Suprapubic skin (tissue), 4 donors: ENCODE measurements around the gene CDK18. TPM values are rescaled to one million over a fixed set of nuclear protein-coding genes. Genes with fewer than 3 reads are reported as not detected.

Experiments used
- DNase-seq, 2 donors: peaks; one replicate each; pipeline ENCODE4 v3.0.0-alpha.2; 2019; ENCODE audit warnings: low spot score in 2 of 2
- H3K27ac ChIP-seq: fragments of 200-600 bp; sonication (generic); one replicate; pipeline ENCODE4 v1.5.1; 2019
- H3K27me3 ChIP-seq: fragments of 200-600 bp; sonication (generic); one replicate; pipeline ENCODE4 v1.5.1; 2019
- H3K36me3 ChIP-seq: fragments of 200-600 bp; sonication (generic); one replicate; pipeline ENCODE4 v1.5.1; 2019
- H3K4me1 ChIP-seq: fragments of 200-600 bp; sonication (generic); one replicate; pipeline ENCODE4 v1.5.1; 2019
- H3K4me3 ChIP-seq: fragments of 200-600 bp; sonication (generic); one replicate; pipeline ENCODE4 v1.5.1; 2019; ENCODE audit warnings: mild to moderate bottlenecking
- H3K9me3 ChIP-seq: fragments of 200-600 bp; sonication (generic); one replicate; pipeline ENCODE4 v1.5.1; 2019
- CTCF ChIP-seq, 2 donors: fragments of 200-600 bp in 1 of 2; fragments of 450-650 bp in 1 of 2; sonication (generic) in 1 of 2; IDR thresholded peaks; one replicate each; pipeline ENCODE4 v1.5.1; 2016 to 2019; ENCODE audit warnings: antibody characterized with exemption in 2 of 2, mild to moderate bottlenecking in 1 of 2, moderate library complexity in 1 of 2
- EP300 ChIP-seq: sonication (generic); formaldehyde crosslinking; IDR thresholded peaks from one replicate; pipeline ENCODE4 v1.6.1; 2017; ENCODE audit warnings: antibody characterized with exemption
- POLR2A ChIP-seq, 2 donors: fragments of 450-650 bp; IDR thresholded peaks; one replicate each; pipeline ENCODE4 v1.6.1; 2017; ENCODE audit warnings: antibody characterized with exemption in 2 of 2, mild to moderate bottlenecking in 2 of 2, moderate library complexity in 2 of 2
- POLR2AphosphoS5 ChIP-seq, 3 donors: sonication (generic); formaldehyde crosslinking; IDR thresholded peaks; one replicate each; pipeline ENCODE4 v1.6.1; 2017; ENCODE audit warnings: antibody characterized with exemption in 3 of 3
- WGBS: methylation state at CpG from one replicate; pipeline ENCODE4 v1.1.5; 2018; 5-methylcytosine and 5-hydroxymethylcytosine counted together
- total RNA-seq, 4 donors: library from RNA; depleted of rRNA; stranded (reverse); fragments of >200 nt; gene quantifications; one replicate each; pipeline ENCODE4 v1.1.0, GENCODE V29; 2016

Gene CDK18
- total RNA-seq, 4 donors from 2014 or later: 2.7 to 9.7 (median 4.7) TPM

DNA sequence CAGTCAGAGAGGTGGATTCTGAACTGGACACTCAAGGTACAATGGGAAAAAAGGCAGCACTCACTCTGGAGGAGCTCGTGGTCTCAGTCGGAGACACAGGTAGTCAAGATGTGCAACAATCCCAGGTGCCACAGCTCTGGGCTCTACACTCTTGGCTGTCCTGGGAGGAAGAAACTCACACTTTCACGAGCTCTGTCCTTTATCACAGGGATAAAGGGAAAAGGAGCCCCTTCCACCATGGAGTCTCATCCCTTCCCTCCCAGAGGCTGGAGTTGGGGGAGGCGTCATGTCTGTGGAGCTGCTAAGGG, 20.3 kb downstream of the CDK18 start:
- Histone ChIP-seq H3K4me1 (peaks cover 12% of the 10 kb centered on the region), H3K4me3 (no peak overlapping the region), H3K36me3 (no peaks in the 10 kb centered on the region), H3K9me3 (no peaks in the 10 kb centered on the region), H3K27me3 (peaks cover 4% of the 10 kb centered on the region), H3K27ac (no peak overlapping the region)
- WGBS: 86% methylated on average over 4 of the region's 4 CpGs
- TF ChIP-seq POLR2AphosphoS5 (IDR thresholded peaks at IDR 0.05) (no peak), POLR2A (IDR thresholded peaks at IDR 0.05) (no peak), EP300 (no peak), CTCF (IDR thresholded peaks at IDR 0.05) (no peak)
- no peak for DNase-seq

DNA sequence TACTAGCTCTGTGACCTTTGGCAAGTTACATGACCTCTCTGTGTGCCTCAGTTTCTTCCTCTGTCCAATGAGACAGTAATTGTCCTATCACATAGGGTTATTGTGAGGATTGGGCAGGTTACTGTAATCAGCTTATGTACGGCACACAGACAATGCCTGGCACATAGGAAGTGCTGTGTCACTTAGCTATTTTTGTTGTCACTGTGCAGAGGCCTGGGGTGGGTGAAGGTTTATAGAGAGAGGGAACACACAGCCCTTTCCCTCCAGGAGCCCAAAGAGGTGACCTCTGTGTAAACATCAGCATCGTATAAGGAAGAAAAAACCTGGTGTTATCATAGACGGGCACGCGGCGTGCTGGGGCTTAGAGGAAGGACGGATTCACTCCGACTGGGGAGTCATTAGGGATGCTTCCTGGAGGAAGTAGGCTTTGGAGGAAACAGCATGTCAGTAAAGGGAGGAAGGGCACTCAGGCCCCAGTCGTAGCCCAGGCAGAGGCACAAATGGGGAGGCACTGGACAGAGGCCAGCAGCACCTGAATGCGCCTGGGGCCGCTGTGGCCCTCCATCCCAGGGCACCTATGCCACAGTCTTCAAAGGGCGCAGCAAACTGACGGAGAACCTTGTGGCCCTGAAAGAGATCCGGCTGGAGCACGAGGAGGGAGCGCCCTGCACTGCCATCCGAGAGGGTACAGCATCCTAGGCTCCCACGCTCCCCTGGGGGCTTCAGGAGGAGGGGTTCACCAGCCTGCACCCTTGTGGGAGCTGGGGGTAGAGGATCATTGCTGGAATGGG, 21.2 kb downstream of the CDK18 start:
- no peak for DNase-seq
- H3K4me3 ChIP-seq: no peak overlapping the region
- peaks cover 9% of the 10 kb centered on the region for H3K4me1 ChIP-seq
- H3K9me3 ChIP-seq: no peaks in the 10 kb centered on the region
- WGBS: 89% methylated on average over 9 of the region's 18 CpGs
- no peak overlapping the region for H3K27ac ChIP-seq
- TF ChIP-seq POLR2AphosphoS5 (IDR thresholded peaks at IDR 0.05): no peak
- no peak for TF ChIP-seq CTCF (IDR thresholded peaks at IDR 0.05)
- no peak for TF ChIP-seq POLR2A (IDR thresholded peaks at IDR 0.05)
- no peaks in the 10 kb centered on the region for H3K36me3 ChIP-seq
- H3K27me3 ChIP-seq: peaks cover 4% of the 10 kb centered on the region

GRCh38 chr1:205526431-205526830, 22.0 kb downstream of the CDK18 start:
- WGBS: 95% methylated on average over 8 of the region's 11 CpGs
- Histone ChIP-seq H3K4me1 (peaks cover 9% of the 10 kb centered on the region), H3K9me3 (no peaks in the 10 kb centered on the region), H3K27ac (no peak overlapping the region), H3K4me3 (no peak overlapping the region), H3K36me3 (no peaks in the 10 kb centered on the region), H3K27me3 (peaks cover 4% of the 10 kb centered on the region)
- DNase-seq: no peak
- TF ChIP-seq POLR2AphosphoS5 (IDR thresholded peaks at IDR 0.05) (no peak), POLR2A (IDR thresholded peaks at IDR 0.05) (no peak), EP300 (no peak)

GRCh38 chr1:205527931-205528330, 23.5 kb downstream of the CDK18 start:
- WGBS: 68% methylated on average over 4 of the region's 4 CpGs
- TF ChIP-seq EP300 (no peak), CTCF (IDR thresholded peaks at IDR 0.05) (no peak), POLR2AphosphoS5 (IDR thresholded peaks at IDR 0.05) (no peak), POLR2A (IDR thresholded peaks at IDR 0.05) (no peak)

DNA sequence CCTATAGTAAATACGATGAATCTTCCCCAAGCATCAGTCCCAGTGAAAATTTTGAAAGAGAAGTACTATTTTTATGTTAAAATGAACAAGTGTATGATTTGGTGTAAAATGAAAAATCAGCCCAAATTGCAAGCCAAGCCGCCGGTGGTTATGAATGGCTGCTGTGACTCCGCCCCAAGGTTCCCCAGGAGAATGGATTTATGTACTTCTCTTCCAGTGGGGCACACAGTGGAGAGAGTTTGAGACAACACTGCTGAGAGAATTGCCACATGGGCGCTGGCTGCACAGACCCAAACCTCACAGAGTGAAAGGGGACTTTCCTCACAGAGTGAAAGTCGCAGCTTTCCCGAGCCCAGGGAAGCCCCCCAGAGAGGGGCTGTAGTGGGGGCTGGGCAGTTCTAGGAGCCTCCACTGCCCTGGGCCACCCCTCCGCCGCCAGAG, 24.0 kb downstream of the CDK18 start:
- TF ChIP-seq CTCF (IDR thresholded peaks at IDR 0.05) (no peak), POLR2A (IDR thresholded peaks at IDR 0.05) (no peak), POLR2AphosphoS5 (IDR thresholded peaks at IDR 0.05) (no peak), EP300 (no peak)
- DNase-seq: no peak
- Histone ChIP-seq H3K9me3 (no peaks in the 10 kb centered on the region), H3K27me3 (peaks cover 4% of the 10 kb centered on the region), H3K27ac (no peak overlapping the region), H3K4me3 (no peak overlapping the region), H3K36me3 (no peaks in the 10 kb centered on the region), H3K4me1 (peaks cover 9% of the 10 kb centered on the region)
- WGBS: 62% methylated on average over 6 of the region's 9 CpGs

More at GRCh38 chr1:205527931-205528330, 23.5 kb downstream of the CDK18 start:
- Histone ChIP-seq H3K4me3 (no peak overlapping the region), H3K4me1 (peaks cover 9% of the 10 kb centered on the region), H3K27me3 (peaks cover 4% of the 10 kb centered on the region), H3K9me3 (no peaks in the 10 kb centered on the region), H3K36me3 (no peaks in the 10 kb centered on the region), H3K27ac (no peak overlapping the region)
- no peak for DNase-seq
